ENCODE measurements around the gene PLXDC1. TPM values are rescaled to one million over a fixed set of nuclear protein-coding genes. Genes with fewer than 3 reads are reported as not detected.

PLXDC1 gene
- total and polyA plus RNA-seq, 2 of the 13 experiments (the other 11 are each of a cell fraction or from before 2014, with no cell fraction given), result not detected

DNA sequence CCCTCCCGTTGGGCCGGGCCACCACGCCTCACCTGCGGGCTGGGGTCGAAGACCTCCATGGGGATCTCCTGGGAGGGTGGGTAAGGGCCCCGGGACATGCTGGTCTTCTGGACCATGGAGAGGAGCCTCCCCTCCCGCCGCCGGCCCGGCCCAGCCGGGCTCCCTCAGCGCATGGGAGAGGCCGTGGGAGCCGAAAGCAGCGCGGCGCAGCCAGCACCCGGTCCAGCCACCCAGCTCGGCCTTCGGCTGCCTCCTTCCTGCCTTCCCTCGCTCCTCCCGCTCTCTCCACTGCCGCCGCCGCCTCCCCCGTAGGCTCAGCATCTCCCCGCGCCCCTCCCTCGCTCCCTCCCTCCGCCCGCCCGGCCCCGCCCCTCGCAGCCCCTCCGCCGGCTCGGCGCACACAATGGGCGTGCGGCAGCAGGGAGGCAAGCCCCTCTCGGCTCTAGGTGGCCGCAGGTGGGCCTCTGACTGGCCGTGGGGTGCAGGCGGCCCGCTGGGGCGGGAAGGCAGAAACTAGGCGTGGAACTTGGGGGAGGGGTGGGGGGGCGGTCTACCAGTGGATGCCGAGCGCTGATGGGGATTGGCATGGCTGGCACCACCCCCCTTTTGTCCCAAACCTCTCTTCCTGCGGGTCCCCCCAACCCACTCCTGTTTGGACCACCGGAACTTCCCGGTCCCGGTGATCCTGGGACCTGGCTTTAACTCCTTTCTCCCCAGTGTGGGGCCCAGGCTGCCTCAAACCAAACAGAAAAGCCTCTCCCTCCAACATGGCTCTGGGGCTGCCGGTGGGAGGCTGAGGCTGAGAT, 46.1 kb upstream of the PLXDC1 start, which contains the start of gene CACNB1 (continued):
- TF ChIP-seq, protein P1, sequence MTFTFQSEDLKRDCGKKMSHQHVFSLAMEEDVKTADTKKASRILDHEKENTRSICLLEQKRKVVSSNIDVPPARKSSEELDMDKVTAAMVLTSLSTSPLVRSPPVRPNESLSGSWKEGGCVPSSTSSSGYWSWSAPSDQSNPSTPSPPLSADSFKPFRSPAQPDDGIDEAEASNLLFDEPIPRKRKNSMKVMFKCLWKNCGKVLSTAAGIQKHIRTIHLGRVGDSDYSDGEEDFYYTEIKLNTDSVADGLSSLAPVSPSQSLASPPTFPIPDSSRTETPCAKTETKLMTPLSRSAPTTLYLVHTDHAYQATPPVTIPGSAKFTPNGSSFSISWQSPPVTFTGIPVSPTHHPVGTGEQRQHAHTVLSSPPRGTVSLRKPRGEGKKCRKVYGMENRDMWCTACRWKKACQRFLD (CRISPR knock-in tag; IDR thresholded peaks at IDR 0.05; ENCODE audit: borderline replicate concordance), result no peak
- TF ChIP-seq, protein P2, sequence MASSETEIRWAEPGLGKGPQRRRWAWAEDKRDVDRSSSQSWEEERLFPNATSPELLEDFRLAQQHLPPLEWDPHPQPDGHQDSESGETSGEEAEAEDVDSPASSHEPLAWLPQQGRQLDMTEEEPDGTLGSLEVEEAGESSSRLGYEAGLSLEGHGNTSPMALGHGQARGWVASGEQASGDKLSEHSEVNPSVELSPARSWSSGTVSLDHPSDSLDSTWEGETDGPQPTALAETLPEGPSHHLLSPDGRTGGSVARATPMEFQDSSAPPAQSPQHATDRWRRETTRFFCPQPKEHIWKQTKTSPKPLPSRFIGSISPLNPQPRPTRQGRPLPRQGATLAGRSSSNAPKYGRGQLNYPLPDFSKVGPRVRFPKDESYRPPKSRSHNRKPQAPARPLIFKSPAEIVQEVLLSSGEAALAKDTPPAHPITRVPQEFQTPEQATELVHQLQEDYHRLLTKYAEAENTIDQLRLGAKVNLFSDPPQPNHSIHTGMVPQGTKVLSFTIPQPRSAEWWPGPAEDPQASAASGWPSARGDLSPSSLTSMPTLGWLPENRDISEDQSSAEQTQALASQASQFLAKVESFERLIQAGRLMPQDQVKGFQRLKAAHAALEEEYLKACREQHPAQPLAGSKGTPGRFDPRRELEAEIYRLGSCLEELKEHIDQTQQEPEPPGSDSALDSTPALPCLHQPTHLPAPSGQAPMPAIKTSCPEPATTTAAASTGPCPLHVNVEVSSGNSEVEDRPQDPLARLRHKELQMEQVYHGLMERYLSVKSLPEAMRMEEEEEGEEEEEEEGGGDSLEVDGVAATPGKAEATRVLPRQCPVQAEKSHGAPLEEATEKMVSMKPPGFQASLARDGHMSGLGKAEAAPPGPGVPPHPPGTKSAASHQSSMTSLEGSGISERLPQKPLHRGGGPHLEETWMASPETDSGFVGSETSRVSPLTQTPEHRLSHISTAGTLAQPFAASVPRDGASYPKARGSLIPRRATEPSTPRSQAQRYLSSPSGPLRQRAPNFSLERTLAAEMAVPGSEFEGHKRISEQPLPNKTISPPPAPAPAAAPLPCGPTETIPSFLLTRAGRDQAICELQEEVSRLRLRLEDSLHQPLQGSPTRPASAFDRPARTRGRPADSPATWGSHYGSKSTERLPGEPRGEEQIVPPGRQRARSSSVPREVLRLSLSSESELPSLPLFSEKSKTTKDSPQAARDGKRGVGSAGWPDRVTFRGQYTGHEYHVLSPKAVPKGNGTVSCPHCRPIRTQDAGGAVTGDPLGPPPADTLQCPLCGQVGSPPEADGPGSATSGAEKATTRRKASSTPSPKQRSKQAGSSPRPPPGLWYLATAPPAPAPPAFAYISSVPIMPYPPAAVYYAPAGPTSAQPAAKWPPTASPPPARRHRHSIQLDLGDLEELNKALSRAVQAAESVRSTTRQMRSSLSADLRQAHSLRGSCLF (CRISPR knock-in tag; IDR thresholded peaks at IDR 0.05; ENCODE audit: borderline replicate concordance), result no peak
- TF ChIP-seq ZNF713 (CRISPR knock-in tag; IDR thresholded peaks at IDR 0.05) (no peak), ZNF781 (CRISPR knock-in tag; IDR thresholded peaks at IDR 0.05; ENCODE audit: borderline replicate concordance, not compliant biosample characterization) (no peak), ZNF331 (CRISPR knock-in tag; IDR thresholded peaks at IDR 0.05) (0 out of 2 replicates have a peak, but pooled peaks have one; percentile 26), SRSF4 (IDR thresholded peaks at IDR 0.05; ENCODE audit: low read depth, low read length, poor library complexity, severe bottlenecking) (no peak), TSC22D2 (CRISPR knock-in tag; IDR thresholded peaks at IDR 0.05; ENCODE audit: borderline replicate concordance) (no peak), BORCS8-MEF2B (CRISPR knock-in tag; IDR thresholded peaks at IDR 0.05) (no peak), HES4 (CRISPR knock-in tag; IDR thresholded peaks at IDR 0.05; ENCODE audit: borderline replicate concordance) (peak; percentile 38; the same call in 1 of the 2 replicates)
- TF ChIP-seq, protein P3, sequence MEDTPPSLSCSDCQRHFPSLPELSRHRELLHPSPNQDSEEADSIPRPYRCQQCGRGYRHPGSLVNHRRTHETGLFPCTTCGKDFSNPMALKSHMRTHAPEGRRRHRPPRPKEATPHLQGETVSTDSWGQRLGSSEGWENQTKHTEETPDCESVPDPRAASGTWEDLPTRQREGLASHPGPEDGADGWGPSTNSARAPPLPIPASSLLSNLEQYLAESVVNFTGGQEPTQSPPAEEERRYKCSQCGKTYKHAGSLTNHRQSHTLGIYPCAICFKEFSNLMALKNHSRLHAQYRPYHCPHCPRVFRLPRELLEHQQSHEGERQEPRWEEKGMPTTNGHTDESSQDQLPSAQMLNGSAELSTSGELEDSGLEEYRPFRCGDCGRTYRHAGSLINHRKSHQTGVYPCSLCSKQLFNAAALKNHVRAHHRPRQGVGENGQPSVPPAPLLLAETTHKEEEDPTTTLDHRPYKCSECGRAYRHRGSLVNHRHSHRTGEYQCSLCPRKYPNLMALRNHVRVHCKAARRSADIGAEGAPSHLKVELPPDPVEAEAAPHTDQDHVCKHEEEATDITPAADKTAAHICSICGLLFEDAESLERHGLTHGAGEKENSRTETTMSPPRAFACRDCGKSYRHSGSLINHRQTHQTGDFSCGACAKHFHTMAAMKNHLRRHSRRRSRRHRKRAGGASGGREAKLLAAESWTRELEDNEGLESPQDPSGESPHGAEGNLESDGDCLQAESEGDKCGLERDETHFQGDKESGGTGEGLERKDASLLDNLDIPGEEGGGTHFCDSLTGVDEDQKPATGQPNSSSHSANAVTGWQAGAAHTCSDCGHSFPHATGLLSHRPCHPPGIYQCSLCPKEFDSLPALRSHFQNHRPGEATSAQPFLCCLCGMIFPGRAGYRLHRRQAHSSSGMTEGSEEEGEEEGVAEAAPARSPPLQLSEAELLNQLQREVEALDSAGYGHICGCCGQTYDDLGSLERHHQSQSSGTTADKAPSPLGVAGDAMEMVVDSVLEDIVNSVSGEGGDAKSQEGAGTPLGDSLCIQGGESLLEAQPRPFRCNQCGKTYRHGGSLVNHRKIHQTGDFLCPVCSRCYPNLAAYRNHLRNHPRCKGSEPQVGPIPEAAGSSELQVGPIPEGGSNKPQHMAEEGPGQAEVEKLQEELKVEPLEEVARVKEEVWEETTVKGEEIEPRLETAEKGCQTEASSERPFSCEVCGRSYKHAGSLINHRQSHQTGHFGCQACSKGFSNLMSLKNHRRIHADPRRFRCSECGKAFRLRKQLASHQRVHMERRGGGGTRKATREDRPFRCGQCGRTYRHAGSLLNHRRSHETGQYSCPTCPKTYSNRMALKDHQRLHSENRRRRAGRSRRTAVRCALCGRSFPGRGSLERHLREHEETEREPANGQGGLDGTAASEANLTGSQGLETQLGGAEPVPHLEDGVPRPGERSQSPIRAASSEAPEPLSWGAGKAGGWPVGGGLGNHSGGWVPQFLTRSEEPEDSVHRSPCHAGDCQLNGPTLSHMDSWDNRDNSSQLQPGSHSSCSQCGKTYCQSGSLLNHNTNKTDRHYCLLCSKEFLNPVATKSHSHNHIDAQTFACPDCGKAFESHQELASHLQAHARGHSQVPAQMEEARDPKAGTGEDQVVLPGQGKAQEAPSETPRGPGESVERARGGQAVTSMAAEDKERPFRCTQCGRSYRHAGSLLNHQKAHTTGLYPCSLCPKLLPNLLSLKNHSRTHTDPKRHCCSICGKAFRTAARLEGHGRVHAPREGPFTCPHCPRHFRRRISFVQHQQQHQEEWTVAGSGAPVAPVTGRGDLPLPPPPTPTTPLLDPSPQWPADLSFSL (CRISPR knock-in tag; IDR thresholded peaks at IDR 0.05), result no peak
- TF ChIP-seq, protein P4, sequence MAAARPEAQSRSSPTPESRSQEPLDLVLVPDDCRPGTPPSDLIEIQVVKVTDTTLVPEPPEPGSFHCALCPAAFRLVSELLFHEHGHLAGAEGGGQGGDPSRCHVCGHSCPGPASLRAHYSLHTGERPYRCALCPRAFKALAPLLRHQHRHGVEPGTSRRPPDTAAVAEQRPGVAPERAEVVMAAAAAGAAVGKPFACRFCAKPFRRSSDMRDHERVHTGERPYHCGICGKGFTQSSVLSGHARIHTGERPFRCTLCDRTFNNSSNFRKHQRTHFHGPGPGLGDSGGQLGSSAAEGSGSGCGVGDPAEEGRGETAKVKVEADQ (CRISPR knock-in tag; IDR thresholded peaks at IDR 0.05; ENCODE audit: borderline replicate concordance), result peak; percentile 60; the same call in 1 of the 2 replicates
